Measurements from ENCODE around the gene BSDC1.
"Not testable (repeated sequence)": the region's sequence is repeated elsewhere in the genome, so short reads cannot be mapped to it uniquely, and the experiment has no call there.

BSDC1 gene

DNA sequence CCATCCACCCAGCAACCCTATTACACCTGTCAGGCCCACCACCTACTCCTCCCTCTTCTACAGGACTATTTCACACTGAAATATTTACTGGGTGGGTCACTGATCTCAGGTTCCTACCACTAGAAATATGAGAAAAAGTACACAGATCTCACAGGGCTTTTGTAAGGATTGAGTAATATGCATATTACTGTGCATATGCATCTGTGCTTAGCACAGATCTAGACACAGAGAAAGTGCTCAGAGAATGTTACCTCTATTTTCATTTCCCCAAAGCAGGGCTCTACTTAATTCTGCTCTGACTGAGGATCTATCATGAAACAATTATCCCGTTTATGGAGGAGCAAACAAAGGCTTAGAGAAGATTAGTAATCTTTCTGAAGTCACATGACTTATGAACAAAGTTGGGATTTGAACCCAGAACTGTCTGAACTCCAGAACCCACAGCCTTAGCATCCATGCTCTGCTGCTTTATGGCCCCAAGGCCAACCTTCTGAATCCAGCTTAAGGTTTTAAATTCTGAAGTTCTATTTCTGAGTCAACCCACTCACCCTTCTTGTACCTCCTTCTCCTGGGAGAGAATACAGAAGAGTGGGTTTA is 20.1 kb downstream of the BSDC1 start:
- H3K36me3 Mint-ChIP-seq = peaks cover 66% of the 10 kb centered on the region
- peaks cover 24% of the 10 kb centered on the region for H3K4me1 Mint-ChIP-seq
- ATAC-seq = no peak
- H3K9me3 Mint-ChIP-seq = no peaks in the 10 kb centered on the region
- H3K4me3 Mint-ChIP-seq = no peak overlapping the region
- peak overlapping the region; percentile 5 for H3K27ac Mint-ChIP-seq
- no peaks in the 10 kb centered on the region for H3K27me3 Mint-ChIP-seq

DNA sequence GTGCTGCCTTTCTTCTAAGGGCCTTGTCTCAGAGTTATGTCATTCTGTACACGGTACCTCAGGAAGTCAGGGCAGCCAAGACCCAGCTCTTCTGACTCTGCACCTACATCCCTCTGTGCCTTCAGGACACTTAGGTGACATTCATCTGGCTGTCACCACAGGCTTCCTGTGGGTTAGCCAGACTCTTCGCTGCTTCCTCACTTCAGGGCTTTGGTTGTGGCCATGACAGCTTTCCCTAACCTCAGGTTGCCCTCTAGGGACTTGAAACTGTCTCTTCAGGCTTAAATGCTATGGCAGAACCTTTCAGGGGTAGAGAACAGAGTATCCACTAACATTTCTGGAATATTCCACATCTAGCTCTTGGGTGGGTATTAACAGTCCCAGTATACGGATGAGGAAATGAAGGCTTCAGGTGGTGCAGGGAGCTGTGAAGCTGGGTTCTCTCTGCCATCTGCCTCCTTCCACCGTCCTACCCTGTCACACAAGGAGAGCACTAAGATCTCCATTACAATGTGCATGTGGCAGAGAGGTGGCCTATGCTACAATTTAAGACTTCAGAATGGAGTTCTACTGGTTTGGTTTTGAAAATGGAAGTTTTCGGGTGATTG is 22.0 kb downstream of the BSDC1 start:
- Mint-ChIP-seq H3K27me3 (no peaks in the 10 kb centered on the region), H3K36me3 (peaks cover 58% of the 10 kb centered on the region), H3K4me3 (no peak overlapping the region), H3K4me1 (peaks cover 24% of the 10 kb centered on the region), H3K9me3 (no peaks in the 10 kb centered on the region), H3K27ac (no peak overlapping the region)
- ATAC-seq = peak; percentile 91

DNA sequence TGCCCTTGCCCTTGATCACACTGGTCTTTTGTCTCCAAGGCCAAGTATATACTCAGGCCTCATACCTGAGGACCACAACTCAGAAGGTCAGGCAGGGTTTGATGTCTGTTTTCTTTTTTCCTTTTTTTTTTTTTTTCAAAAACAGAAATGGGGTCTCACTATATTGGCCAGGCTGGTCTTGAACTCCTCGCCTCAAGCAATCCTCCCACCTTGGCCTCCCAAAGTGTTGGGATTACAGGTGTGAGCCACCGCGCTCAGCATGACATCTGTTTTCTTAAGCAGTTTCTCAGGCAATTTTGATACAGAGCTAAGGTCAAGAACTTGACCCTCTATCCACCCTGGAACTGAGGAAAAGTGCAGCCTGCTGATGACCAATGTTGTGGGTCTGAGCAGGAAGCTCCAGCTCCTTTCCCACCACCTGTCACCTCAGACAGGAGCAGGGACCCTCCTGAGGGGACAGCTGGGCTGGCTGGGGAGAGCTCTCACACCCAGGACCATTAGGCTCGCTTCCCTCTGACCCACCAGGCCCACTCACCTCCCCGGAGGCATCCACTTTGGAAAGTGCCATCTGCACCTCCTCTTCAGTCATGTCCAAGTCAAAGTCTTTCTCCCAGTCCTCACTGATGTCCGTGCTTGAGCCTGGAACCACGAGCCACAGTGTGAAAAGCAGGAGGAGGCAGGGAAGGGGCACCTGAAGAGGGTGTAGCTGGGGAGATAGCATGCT is 26.2 kb downstream of the BSDC1 start:
- H3K4me3 Mint-ChIP-seq = no peak overlapping the region
- no peaks in the 10 kb centered on the region for H3K27me3 Mint-ChIP-seq
- peaks cover 20% of the 10 kb centered on the region for H3K4me1 Mint-ChIP-seq
- no peaks in the 10 kb centered on the region for H3K9me3 Mint-ChIP-seq
- no peak for ATAC-seq
- peaks cover 57% of the 10 kb centered on the region for H3K36me3 Mint-ChIP-seq
- no peak overlapping the region for H3K27ac Mint-ChIP-seq

DNA sequence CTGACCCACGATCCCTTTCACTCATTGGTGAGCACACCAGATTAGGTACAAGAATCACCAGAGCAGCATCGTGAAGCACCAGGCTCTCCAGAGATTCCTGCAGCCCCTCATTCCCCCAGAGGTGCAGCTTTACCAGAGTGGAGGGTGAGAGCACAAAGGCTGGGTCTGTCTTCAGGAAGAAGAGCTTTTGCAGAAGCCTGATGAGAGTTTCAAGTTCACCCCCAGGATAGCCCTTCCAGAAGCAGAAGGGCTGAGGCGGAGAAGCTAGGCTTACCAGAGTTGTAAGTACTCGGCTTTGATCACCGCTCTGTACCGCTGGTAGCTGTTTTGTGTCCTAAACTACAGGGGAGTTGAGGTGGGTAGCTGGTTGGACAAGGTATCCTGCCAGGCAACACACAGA is 28.8 kb downstream of the BSDC1 start:
- peaks cover 25% of the 10 kb centered on the region for H3K4me1 Mint-ChIP-seq
- no peak for ATAC-seq
- H3K4me3 Mint-ChIP-seq = no peak overlapping the region
- no peaks in the 10 kb centered on the region for H3K27me3 Mint-ChIP-seq
- no peaks in the 10 kb centered on the region for H3K9me3 Mint-ChIP-seq
- peak overlapping the region; percentile 3 for H3K27ac Mint-ChIP-seq
- H3K36me3 Mint-ChIP-seq = peaks cover 55% of the 10 kb centered on the region

DNA sequence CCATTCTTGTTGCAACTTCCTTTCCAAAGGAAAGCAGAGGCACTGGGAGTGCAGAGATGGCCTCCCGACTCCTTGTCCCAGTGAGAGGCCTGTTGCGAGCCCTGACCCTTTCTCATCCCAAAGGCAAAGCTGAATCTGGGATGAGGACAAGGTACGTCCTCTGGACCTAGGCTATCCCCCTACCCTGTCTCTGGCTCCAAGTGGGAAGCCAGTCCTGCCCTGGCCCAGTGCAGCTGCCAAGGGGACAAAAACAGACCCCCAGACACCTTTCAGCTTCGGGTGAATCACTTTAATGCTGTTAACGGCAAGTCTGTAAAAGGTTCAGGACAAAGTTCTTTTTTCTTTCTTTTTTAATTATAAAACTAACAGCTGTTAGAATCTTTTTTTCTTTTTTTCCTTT is 29.4 kb downstream of the BSDC1 start:
- Mint-ChIP-seq H3K9me3 (no peaks in the 10 kb centered on the region), H3K36me3 (peaks cover 55% of the 10 kb centered on the region), H3K27ac (no peak overlapping the region), H3K4me3 (no peak overlapping the region), H3K27me3 (no peaks in the 10 kb centered on the region), H3K4me1 (peaks cover 31% of the 10 kb centered on the region)
- no peak for ATAC-seq

DNA sequence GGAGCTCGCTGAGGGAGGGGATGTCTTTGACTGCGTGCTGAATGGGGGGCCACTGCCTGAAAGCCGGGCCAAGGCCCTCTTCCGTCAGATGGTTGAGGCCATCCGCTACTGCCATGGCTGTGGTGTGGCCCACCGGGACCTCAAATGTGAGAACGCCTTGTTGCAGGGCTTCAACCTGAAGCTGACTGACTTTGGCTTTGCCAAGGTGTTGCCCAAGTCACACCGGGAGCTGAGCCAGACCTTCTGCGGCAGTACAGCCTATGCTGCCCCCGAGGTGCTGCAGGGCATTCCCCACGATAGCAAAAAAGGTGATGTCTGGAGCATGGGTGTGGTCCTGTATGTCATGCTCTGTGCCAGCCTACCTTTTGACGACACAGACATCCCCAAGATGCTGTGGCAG is 30.5 kb downstream of the BSDC1 start:
- Mint-ChIP-seq H3K4me3 (no peak overlapping the region), H3K27ac (no peak overlapping the region), H3K36me3 (peaks cover 47% of the 10 kb centered on the region), H3K9me3 (no peaks in the 10 kb centered on the region), H3K27me3 (no peaks in the 10 kb centered on the region), H3K4me1 (peaks cover 38% of the 10 kb centered on the region)
- ATAC-seq = no peak

DNA sequence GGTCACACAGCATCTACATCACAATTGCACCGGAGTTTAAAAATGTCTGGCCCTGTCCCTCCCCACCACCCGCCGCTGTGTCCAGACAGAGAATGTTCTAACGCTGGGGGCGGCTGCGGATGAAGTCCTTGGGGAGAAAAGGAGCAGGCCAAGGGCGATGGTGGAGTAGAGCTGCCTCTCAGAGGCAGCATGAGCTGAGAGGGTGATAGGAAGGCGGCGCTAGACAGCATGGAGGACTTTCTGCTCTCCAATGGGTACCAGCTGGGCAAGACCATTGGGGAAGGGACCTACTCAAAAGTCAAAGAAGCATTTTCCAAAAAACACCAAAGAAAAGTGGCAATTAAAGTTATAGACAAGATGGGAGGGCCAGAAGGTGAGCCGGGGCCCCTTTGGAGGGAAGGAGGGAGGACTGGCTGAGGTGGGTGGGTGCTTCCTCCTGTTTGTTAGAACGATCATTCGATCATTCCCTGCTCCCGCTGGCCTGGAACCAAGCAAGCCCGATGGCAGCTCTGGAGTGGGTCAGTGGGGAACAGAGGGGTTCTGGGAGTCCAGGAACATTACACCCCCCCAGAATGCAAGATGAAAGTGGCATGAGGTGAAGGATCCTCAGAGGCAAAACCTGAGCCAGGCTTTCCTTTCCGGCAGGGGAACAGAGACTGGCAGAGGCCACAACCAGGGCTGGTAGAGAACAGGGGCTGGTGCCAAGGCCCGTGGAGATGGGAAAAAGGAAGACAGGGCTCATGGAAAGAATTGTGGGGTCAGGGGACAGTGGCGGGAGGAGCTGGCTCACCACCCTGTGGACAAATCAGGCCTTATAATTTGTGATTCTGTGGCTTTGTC is 31.5 kb downstream of the BSDC1 start, which contains the start of the genes FAM229A and TSSK3:
Gene FAM229A, minus strand, starts transcription at position 12 of the 840 bp plus-strand sequence. CDS start 394 bp downstream, outside the sequence.
Gene TSSK3, plus strand, starts transcription at position 66 of the 840 bp plus-strand sequence. Its CDS starts 163 bp downstream, at position 229.
- Mint-ChIP-seq H3K27me3 (no peaks in the 10 kb centered on the region), H3K27ac (peak within 1 kb of the TSS; percentile 74), H3K4me1 (peaks cover 45% of the 10 kb centered on the region), H3K4me3 (peak within 1 kb of the TSS; percentile 52), H3K36me3 (peaks cover 41% of the 10 kb centered on the region), H3K9me3 (no peaks in the 10 kb centered on the region)
- no peak for ATAC-seq

DNA sequence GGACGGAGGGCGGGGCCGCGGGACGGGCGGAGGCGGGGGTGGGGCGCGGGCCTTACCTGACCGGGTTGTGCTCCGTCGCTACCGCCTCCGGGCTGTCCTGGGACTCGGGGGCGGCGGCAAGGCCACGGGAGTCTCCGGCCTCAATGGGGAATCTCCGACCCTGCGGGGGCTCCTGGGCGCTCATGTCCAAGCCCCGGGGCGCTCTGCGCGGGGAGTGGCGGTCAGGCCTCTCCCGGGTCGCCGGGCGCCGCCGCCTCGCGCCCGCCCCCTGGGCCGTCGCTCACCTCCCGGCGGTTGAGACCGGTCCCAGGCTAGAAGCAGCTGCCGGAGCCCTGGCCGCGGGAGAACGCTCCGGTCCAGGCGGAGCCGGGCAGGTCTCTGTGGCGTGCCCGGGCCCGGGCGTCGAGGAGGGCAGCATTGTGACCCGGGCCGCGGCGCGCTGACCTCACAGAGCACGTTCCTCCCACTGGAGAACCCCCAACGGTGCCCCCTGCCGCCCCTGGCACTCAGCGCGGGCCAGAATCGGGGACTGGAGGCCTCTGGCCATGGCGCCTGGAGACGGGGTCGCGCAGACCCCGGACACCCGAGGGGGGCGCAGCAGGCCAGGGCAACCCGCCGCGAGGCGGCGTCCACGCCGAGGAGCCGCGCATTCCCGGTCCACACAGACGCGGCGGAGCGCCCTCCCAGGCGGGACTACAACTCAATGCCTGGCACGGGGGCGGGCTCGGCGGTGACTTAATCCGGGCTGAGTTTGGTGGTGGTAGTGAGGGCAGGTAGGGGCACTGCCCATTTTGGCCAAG is 32.4 kb downstream of the BSDC1 start:
- Mint-ChIP-seq H3K36me3 (peaks cover 41% of the 10 kb centered on the region), H3K9me3 (no peaks in the 10 kb centered on the region), H3K27me3 (no peaks in the 10 kb centered on the region), H3K4me1 (peaks cover 49% of the 10 kb centered on the region), H3K4me3 (peak overlapping the region; percentile 52), H3K27ac (peak overlapping the region; percentile 38)
- peak; percentile 61 for ATAC-seq

DNA sequence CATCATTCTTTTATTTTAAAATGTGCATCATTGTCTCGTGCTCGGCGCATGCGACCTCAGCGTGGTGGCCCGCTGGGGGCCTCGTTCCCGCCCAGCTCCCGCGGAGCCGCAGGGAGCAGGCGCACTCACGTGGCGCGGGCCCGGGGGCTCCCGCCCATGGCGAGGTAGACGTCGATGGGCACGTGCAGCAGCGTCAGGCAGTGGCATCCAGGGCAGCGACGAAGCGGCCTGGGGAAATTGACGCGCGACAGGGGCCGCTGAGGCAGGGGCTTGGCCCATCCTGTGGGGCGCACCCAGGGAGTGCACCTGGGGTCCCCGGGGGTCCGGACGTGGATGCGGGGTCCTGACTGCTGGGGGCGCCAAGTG is 33.0 kb downstream of the BSDC1 start:
- ATAC-seq = no peak
- H3K27ac Mint-ChIP-seq = peak overlapping the region; percentile 74
- H3K4me3 Mint-ChIP-seq = no peak overlapping the region
- no peaks in the 10 kb centered on the region for H3K27me3 Mint-ChIP-seq
- peaks cover 43% of the 10 kb centered on the region for H3K36me3 Mint-ChIP-seq
- H3K9me3 Mint-ChIP-seq = no peaks in the 10 kb centered on the region
- H3K4me1 Mint-ChIP-seq = peaks cover 55% of the 10 kb centered on the region

DNA sequence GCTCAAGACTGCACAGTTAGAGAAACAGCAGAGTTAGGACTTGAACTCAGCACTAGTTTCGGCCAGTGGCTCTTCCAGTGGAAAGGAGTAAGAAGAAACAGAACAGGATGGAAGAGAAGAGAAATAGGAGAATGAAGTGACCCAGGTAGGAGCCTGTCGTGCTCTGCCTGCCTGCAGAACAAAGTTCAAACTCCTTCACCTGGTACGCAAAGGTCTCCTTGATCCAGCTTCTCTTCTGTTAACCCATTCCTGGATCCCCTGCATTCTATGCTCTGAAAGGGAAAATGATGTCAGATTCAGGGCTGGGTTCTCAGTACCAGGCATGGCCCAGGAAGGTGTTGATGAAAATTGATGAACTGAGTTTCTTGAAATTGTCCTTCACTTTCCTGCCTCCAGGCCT is 35.8 kb downstream of the BSDC1 start:
- H3K27ac Mint-ChIP-seq = no peak overlapping the region

DNA sequence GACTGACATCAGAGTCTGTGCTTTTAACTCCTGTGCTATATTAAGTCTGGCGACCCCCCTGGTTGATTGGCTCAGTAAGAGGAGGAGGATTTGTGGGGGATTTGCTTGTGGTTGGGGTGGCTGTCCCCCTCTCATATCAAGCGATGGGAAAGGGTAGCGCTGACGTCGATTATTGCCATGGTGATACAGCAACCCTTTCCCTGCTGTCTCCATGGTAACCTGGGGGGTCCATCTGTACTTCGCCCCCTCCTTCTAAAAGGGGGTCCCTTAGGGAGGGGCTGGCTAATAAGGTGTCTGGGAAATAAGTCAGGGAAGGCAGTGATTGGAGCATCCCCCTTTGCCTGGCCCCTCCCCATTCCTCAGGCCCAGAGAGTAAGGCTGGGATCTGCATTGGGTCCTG is 36.6 kb downstream of the BSDC1 start:
- peaks cover 14% of the 10 kb centered on the region for H3K36me3 Mint-ChIP-seq
- no peak overlapping the region for H3K27ac Mint-ChIP-seq

More for the DNA sequence above, 35.8 kb downstream of the BSDC1 start:
- no peaks in the 10 kb centered on the region for H3K27me3 Mint-ChIP-seq
- H3K4me1 Mint-ChIP-seq = peaks cover 56% of the 10 kb centered on the region
- no peaks in the 10 kb centered on the region for H3K9me3 Mint-ChIP-seq
- H3K4me3 Mint-ChIP-seq = no peak overlapping the region
- H3K36me3 Mint-ChIP-seq = peaks cover 21% of the 10 kb centered on the region
- no peak for ATAC-seq

DNA sequence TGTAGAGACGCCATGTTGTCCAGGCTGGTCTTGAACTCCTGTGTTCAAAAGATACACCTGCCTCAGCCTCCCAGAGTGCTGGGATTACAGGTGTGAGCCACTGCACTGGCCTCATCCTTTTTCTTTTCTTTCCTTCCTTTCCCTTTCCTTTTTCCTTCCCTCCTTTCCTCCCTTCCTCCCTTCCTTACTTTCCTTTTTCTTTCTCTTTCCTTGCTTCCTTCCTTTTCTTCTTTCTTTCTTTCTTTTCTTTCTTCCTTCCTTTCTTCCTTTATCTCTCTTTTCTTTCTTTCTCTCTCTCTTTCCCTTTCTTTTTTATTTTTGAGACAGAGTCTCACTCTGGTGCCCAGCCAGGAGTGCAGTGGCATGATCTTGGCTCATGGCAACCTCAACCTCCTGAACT is 37.8 kb downstream of the BSDC1 start:
- ATAC-seq = no peak
- Mint-ChIP-seq H3K27me3 (no peaks in the 10 kb centered on the region), H3K4me1 (peaks cover 51% of the 10 kb centered on the region), H3K9me3 (no peaks in the 10 kb centered on the region), H3K36me3 (peaks cover 11% of the 10 kb centered on the region), H3K27ac (no peak overlapping the region), H3K4me3 (no peak overlapping the region)

More for the DNA sequence above, 36.6 kb downstream of the BSDC1 start:
- H3K4me3 Mint-ChIP-seq = no peak overlapping the region
- no peak for ATAC-seq
- H3K27me3 Mint-ChIP-seq = no peaks in the 10 kb centered on the region
- no peaks in the 10 kb centered on the region for H3K9me3 Mint-ChIP-seq
- H3K4me1 Mint-ChIP-seq = peaks cover 58% of the 10 kb centered on the region

DNA sequence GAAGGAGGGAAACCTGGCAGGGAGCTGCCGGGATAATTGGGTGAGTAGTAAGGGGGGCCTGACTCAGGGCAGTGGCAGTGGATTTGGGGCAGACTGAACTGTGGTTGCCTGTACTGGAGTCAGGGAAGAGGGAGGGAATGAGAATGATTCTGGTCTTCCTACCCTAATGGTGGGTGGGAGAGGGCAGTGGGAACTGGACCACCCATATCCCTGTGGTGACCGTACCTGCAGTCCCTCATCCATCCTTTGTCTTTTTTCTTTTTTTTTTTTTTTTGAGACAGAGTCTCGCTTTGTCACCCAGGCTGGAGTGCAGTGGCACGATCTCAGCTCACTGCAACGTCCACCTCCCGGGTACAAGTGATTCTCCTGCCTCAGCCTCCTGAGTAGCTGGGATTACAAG is 38.5 kb downstream of the BSDC1 start:
- not testable (repeated sequence) for ATAC-seq, H3K36me3 Mint-ChIP-seq, H3K27ac Mint-ChIP-seq, H3K9me3 Mint-ChIP-seq, H3K27me3 Mint-ChIP-seq, H3K4me3 Mint-ChIP-seq
- peaks cover 49% of the 10 kb centered on the region for H3K4me1 Mint-ChIP-seq

DNA sequence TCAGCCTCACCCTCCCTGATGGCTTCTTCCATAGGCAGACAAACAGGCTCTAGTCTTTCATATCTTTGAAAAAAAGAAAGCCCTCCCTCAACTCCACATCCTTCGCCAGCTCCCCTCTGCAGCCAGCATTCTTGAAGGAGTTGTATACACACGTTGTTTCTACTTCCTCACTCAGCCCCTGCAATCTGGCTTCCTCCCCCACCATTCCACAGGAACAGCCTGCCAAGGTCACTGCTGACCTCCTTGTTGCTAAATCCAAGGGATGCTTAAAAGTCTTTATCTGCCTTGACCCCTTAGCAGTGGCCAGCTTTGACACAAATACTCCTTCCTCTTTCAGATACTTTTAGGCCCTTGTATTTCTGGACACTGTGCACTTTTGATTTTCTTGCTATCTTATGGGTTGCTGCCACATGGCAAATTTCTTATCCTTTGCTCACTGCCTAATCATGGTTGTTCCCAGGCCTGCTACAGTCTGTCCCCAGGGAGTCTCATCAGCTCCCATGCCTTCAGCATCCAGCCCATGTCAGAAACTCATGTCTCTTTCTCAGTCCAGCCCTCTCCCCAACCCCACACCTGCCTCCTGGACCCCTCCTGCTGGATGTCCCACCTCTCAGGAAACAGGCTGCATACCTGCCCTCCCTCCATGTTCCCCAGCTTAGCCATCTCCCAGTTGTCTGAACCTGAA is 40.2 kb downstream of the BSDC1 start:
- peak overlapping the region; percentile 9 for H3K27ac Mint-ChIP-seq
- no peak overlapping the region for H3K4me3 Mint-ChIP-seq
- ATAC-seq = no peak
- peaks cover 36% of the 10 kb centered on the region for H3K4me1 Mint-ChIP-seq
- H3K36me3 Mint-ChIP-seq = peaks cover 6% of the 10 kb centered on the region
- no peaks in the 10 kb centered on the region for H3K9me3 Mint-ChIP-seq
- H3K27me3 Mint-ChIP-seq = no peaks in the 10 kb centered on the region
